Psoas muscle (tissue), 8 donors: Measurements from ENCODE around the gene HM13. TPM values are rescaled to one million over a fixed set of nuclear protein-coding genes. Genes with fewer than 3 reads are reported as not detected.

Experiments
- ATAC-seq, 4 donors: fragments of 200-7000 bp; cut with Tn5 transposase; one replicate each; pipeline ENCODE4 v1.9.1; 2020; ENCODE audit warnings: moderate library complexity in 3 of 4, mild to moderate bottlenecking in 2 of 4
- DNase-seq, 2 donors: peaks; one replicate each; pipeline ENCODE4 v3.0.0-alpha.2; 2020
- H3K27ac ChIP-seq: fragments of 200-600 bp; one replicate; pipeline ENCODE4 v1.8.0; 2022
- H3K27me3 ChIP-seq, 3 donors: fragments of 200-600 bp in 1 of 3; one replicate each; pipeline versions ENCODE4 v1.6.1 to v1.8.0; 2013 to 2022; ENCODE audit warnings: low read length in 2 of 3, mild to moderate bottlenecking in 2 of 3, moderate library complexity in 1 of 3; ENCODE audit not compliant: insufficient read depth in 3 of 3
- H3K36me3 ChIP-seq, 2 donors: fragments of 200-600 bp in 1 of 2; one replicate each; pipeline versions ENCODE4 v1.6.1 to v1.8.0; 2013 to 2022; ENCODE audit warnings: low read depth in 1 of 2, mild to moderate bottlenecking in 1 of 2, moderate library complexity in 1 of 2; ENCODE audit not compliant: insufficient read depth in 1 of 2
- H3K4me1 ChIP-seq: fragments of 200-600 bp; one replicate; pipeline ENCODE4 v1.8.0; 2022
- H3K4me3 ChIP-seq: fragments of 200-600 bp; one replicate; pipeline ENCODE4 v1.8.0; 2022; ENCODE audit warnings: mild to moderate bottlenecking
- H3K9me3 ChIP-seq: fragments of 200-600 bp; one replicate; pipeline ENCODE4 v1.8.0; 2022
- CTCF ChIP-seq: fragments of 200-600 bp; IDR thresholded peaks from one replicate; pipeline ENCODE4 v1.8.0; 2022; ENCODE audit warnings: antibody characterized with exemption
- WGBS, 3 donors: extraction: QIAGEN DNeasy Blood & Tissue Kit; methylation state at CpG; one replicate each; pipeline versions ENCODE4 v1.1.6 to v1.1.7; 2013; 5-methylcytosine and 5-hydroxymethylcytosine counted together
- intact Hi-C, 2 donors: fragments of 100-400 bp; cut with DNase I; formaldehyde crosslinking; loops; one replicate each; pipeline versions ENCODE4 v1.11.0 to v1.14.2; 2022
- polyA plus RNA-seq, 3 donors: library from polyadenylated mRNA; stranded (reverse); fragments of 200-250 nt; gene quantifications; one replicate each; pipeline ENCODE4 v1.2.3, GENCODE V29; 2013
- total RNA-seq, 4 donors: library from RNA; stranded (reverse); fragmentation: NEBNext Ultra II Directional in 2 of 4; extraction: Animal tissue kit (Norgen Biotek cat#: 25700) in 2 of 4; gene quantifications; one replicate each; pipeline versions ENCODE4 v1.2.1 to v1.2.4, GENCODE V29; 2021 to 2023
- donor health status: healthy with polysubstance abuse.
- donor health status: DM: no; HTN: no; CAD: no; lungs with moderate emphysema.
- donor health status: Bipolar disorder and iron deficiency.
- donor health status: healthy.
- donor health status: DM: yes; HTN: yes; CAD: no.
- donor health status: DM: no; HTN: no; CAD: no.
- donor health status: DM: no; HTN: no; CAD: no.
- donor health status: DM: yes; HTN: yes; CAD: no.

The HM13 gene
- total and polyA plus RNA-seq, 7 donors, result 32.4 to 112 (median 48.4) TPM

- H3K36me3 ChIP-seq, result peaks cover 3 to 73% of the 10 kb centered on the region in 2 donors
- WGBS, 3 donors, result 62 to 69% (median 63%) methylated on average over 14 of the region's 14 CpGs
- H3K4me3 ChIP-seq, result no peak overlapping the region
- intact Hi-C loops, result loop anchor here in 1 of 2 donors (10.0 kb wide), 1 partner anchor 158 kb away; the partner anchor contains the start of gene BCL2L1
- no peak for DNase-seq
- H3K9me3 ChIP-seq, result no peaks in the 10 kb centered on the region
- ATAC-seq, result no peak
- no peak for TF ChIP-seq CTCF
- H3K27ac ChIP-seq, result peak overlapping the region; percentile 9
- H3K4me1 ChIP-seq, result peaks cover 25% of the 10 kb centered on the region
- no peaks in the 10 kb centered on the region for H3K27me3 ChIP-seq
Measured at GRCh38 chr20:31566658-31567379, 52.6 kb downstream of the HM13 start.

GRCh38 chr20:31567380-31567720 is 53.1 kb downstream of the HM13 start:
- Histone ChIP-seq H3K36me3 (peaks cover 2 to 67% of the 10 kb centered on the region in 2 donors), H3K27me3 (no peaks in the 10 kb centered on the region), H3K4me1 (peaks cover 26% of the 10 kb centered on the region), H3K4me3 (no peak overlapping the region), H3K9me3 (no peaks in the 10 kb centered on the region), H3K27ac (peak overlapping the region; percentile 9)
- intact Hi-C loops, result loop anchor here in 1 of 2 donors (10.0 kb wide), 1 partner anchor 157 kb away; the partner anchor contains the start of gene BCL2L1
- ATAC-seq, result no peak
- no peak for TF ChIP-seq CTCF
- DNase-seq, result no peak

- DNase-seq, result no peak
- WGBS, 3 donors, result 75 to 83% (median 82%) methylated on average over 21 of the region's 21 CpGs
- Histone ChIP-seq H3K27me3 (no peaks in the 10 kb centered on the region), H3K4me1 (peaks cover 27% of the 10 kb centered on the region), H3K4me3 (no peak overlapping the region), H3K27ac (peak overlapping the region; percentile 91), H3K9me3 (no peaks in the 10 kb centered on the region), H3K36me3 (peaks cover 0 to 62% of the 10 kb centered on the region in 2 donors)
- intact Hi-C loops, result loop anchor here in 1 of 2 donors (10.0 kb wide), 1 partner anchor 157 kb away; the partner anchor contains the start of gene BCL2L1
- no peak for ATAC-seq
- TF ChIP-seq CTCF, result no peak
Measured at GRCh38 chr20:31568041-31568731, 53.9 kb downstream of the HM13 start.

- WGBS, 3 donors, result 87 to 90% (median 88%) methylated on average over 5 of the region's 5 CpGs
- no peaks in the 10 kb centered on the region for H3K27me3 ChIP-seq
- DNase-seq (no peak), ATAC-seq (no peak)
- peaks cover 0 to 56% of the 10 kb centered on the region in 2 donors for H3K36me3 ChIP-seq
- TF ChIP-seq CTCF, result no peak
- H3K4me1 ChIP-seq, result peaks cover 30% of the 10 kb centered on the region
- H3K27ac ChIP-seq, result peak overlapping the region; percentile 91
- intact Hi-C loops, result loop anchor here in 1 of 2 donors (10.0 kb wide), 1 partner anchor 156 kb away; the partner anchor contains the start of gene BCL2L1
- H3K9me3 ChIP-seq, result no peaks in the 10 kb centered on the region
- H3K4me3 ChIP-seq, result no peak overlapping the region
Measured at GRCh38 chr20:31568773-31569162, 54.5 kb downstream of the HM13 start.
